HEK293 (cell line): Measurements from ENCODE around the gene RACGAP1.

Experiments used
- CTCF ChIA-PET: fragments of 350-600 bp; formaldehyde crosslinking; extraction: SDS; loops from one replicate; lab custom pipeline; 2021; ENCODE audit warnings: antibody characterized with exemption; lab: Yijun Ruan, JAX
- POLR2A ChIA-PET: fragments of 300-600 bp; formaldehyde crosslinking; extraction: SDS; loops from one replicate; lab custom pipeline; 2020; ENCODE audit warnings: antibody characterized with exemption, inconsistent platforms; lab: Yijun Ruan, JAX
- H3K27ac ChIP-seq: fragments of 200-500 bp; sonication (Bioruptor generic); 2 replicates; pipeline ENCODE4 v1.5.1; 2014; ENCODE audit warnings: low read depth, low read length, control low read depth, inconsistent platforms; ENCODE audit errors: extremely low read depth
- H3K36me3 ChIP-seq, 2 experiments: fragments of 200-500 bp in 1 of 2; sonication (Bioruptor generic) in 1 of 2; 1 replicate in 1 of 2; 2 replicates in 1 of 2; pipeline ENCODE4 v1.5.1; 2014 to 2017; ENCODE audit warnings: inconsistent platforms in 2 of 2, low read length in 2 of 2; ENCODE audit not compliant: control insufficient read depth in 2 of 2, insufficient read depth in 1 of 2
- H3K4me1 ChIP-seq: fragments of 200-500 bp; sonication (Bioruptor generic); 2 replicates; pipeline ENCODE4 v1.5.1; 2014; ENCODE audit warnings: mild to moderate bottlenecking, low read length, inconsistent platforms; ENCODE audit not compliant: control insufficient read depth, insufficient read depth
- H3K4me3 ChIP-seq: 2 replicates; pipeline ENCODE4 v1.5.1; 2011; ENCODE audit warnings: low read depth, mild to moderate bottlenecking, control low read depth, low read length, moderate library complexity
- H3K9me3 ChIP-seq: fragments of 200-500 bp; sonication (Bioruptor generic); 2 replicates; pipeline ENCODE4 v1.5.1; 2014; ENCODE audit warnings: low read depth, low read length, inconsistent platforms; ENCODE audit not compliant: control insufficient read depth, insufficient read depth
- BCL11A ChIP-seq: fragments of 450-650 bp; formaldehyde crosslinking; IDR thresholded peaks from 2 replicates; pipeline ENCODE4 v1.5.1; 2016; ENCODE audit warnings: low read depth, missing biosample characterization, missing genetic modification characterization
- EGR2 ChIP-seq: fragments of 450-650 bp; formaldehyde crosslinking; IDR thresholded peaks from 2 replicates; pipeline ENCODE4 v1.5.1; 2016; ENCODE audit warnings: low read depth, missing biosample characterization, missing genetic modification characterization
- FEZF1 ChIP-seq: fragments of 450-650 bp; formaldehyde crosslinking; IDR thresholded peaks from 2 replicates; pipeline ENCODE4 v1.5.1; 2016; ENCODE audit warnings: missing biosample characterization, missing genetic modification characterization
- GLI4 ChIP-seq: fragments of 450-650 bp; formaldehyde crosslinking; IDR thresholded peaks from 2 replicates; pipeline ENCODE4 v1.5.1; 2016; ENCODE audit warnings: missing biosample characterization, missing genetic modification characterization
- GLIS1 ChIP-seq: fragments of 450-650 bp; formaldehyde crosslinking; IDR thresholded peaks from 2 replicates; pipeline ENCODE4 v1.5.1; 2016; ENCODE audit warnings: missing biosample characterization, missing genetic modification characterization
- GLIS2 ChIP-seq: fragments of 450-650 bp; formaldehyde crosslinking; IDR thresholded peaks from 2 replicates; pipeline ENCODE4 v1.5.1; 2016; ENCODE audit warnings: missing biosample characterization, missing genetic modification characterization
- KLF1 ChIP-seq: fragments of 450-650 bp; formaldehyde crosslinking; IDR thresholded peaks from 2 replicates; pipeline ENCODE4 v1.5.1; 2016; ENCODE audit warnings: missing biosample characterization, missing genetic modification characterization
- PRDM1 ChIP-seq: fragments of 450-650 bp; formaldehyde crosslinking; IDR thresholded peaks from 2 replicates; pipeline ENCODE4; 2016; ENCODE audit warnings: missing biosample characterization, missing genetic modification characterization
- YY2 ChIP-seq: fragments of 450-650 bp; formaldehyde crosslinking; IDR thresholded peaks from 2 replicates; pipeline ENCODE4 v1.5.1; 2016; ENCODE audit warnings: missing biosample characterization, missing genetic modification characterization
- ZBTB11 ChIP-seq: fragments of 450-650 bp; formaldehyde crosslinking; conservative IDR thresholded peaks from 2 replicates; pipeline ENCODE4 v1.5.1; 2016; ENCODE audit warnings: low read depth, missing biosample characterization, missing genetic modification characterization
- ZBTB21 ChIP-seq: fragments of 450-650 bp; formaldehyde crosslinking; IDR thresholded peaks from 2 replicates; pipeline ENCODE4 v1.5.1; 2017; ENCODE audit warnings: missing biosample characterization, missing genetic modification characterization
- ZBTB26 ChIP-seq: fragments of 450-650 bp; formaldehyde crosslinking; optimal IDR thresholded peaks from 2 replicates; pipeline ENCODE3; 2016; ENCODE audit warnings: missing biosample characterization, mild to moderate bottlenecking, missing genetic modification characterization
- ZFP69B ChIP-seq: fragments of 450-650 bp; formaldehyde crosslinking; IDR thresholded peaks from 2 replicates; pipeline ENCODE4 v1.5.1; 2016; ENCODE audit warnings: missing biosample characterization, missing genetic modification characterization
- ZNF10 ChIP-seq: fragments of 450-650 bp; formaldehyde crosslinking; IDR thresholded peaks from 2 replicates; pipeline ENCODE4 v1.5.1; 2017; ENCODE audit warnings: missing biosample characterization, missing genetic modification characterization
- ZNF114 ChIP-seq: fragments of 450-650 bp; formaldehyde crosslinking; IDR thresholded peaks from 2 replicates; pipeline ENCODE4 v1.5.0; 2017; ENCODE audit warnings: missing biosample characterization, missing genetic modification characterization
- ZNF239 ChIP-seq: fragments of 450-650 bp; formaldehyde crosslinking; IDR thresholded peaks from 2 replicates; pipeline ENCODE4 v1.5.1; 2016; ENCODE audit warnings: missing biosample characterization, missing genetic modification characterization
- ZNF366 ChIP-seq: fragments of 450-650 bp; formaldehyde crosslinking; conservative IDR thresholded peaks from 2 replicates; pipeline ENCODE4 v1.5.1; 2016; ENCODE audit warnings: missing biosample characterization, missing genetic modification characterization
- ZNF394 ChIP-seq: fragments of 450-650 bp; formaldehyde crosslinking; IDR thresholded peaks from 2 replicates; pipeline ENCODE4 v1.5.1; 2016; ENCODE audit warnings: missing biosample characterization, missing genetic modification characterization, mild to moderate bottlenecking, moderate library complexity, borderline replicate concordance
- ZNF398 ChIP-seq: fragments of 450-650 bp; formaldehyde crosslinking; IDR thresholded peaks from 2 replicates; pipeline ENCODE4 v1.5.1; 2017; ENCODE audit warnings: missing biosample characterization, missing genetic modification characterization
- ZNF423 ChIP-seq: fragments of 450-650 bp; formaldehyde crosslinking; IDR thresholded peaks from 2 replicates; pipeline ENCODE4 v1.5.1; 2016; ENCODE audit warnings: missing biosample characterization, missing genetic modification characterization
- ZNF624 ChIP-seq: fragments of 450-650 bp; formaldehyde crosslinking; IDR thresholded peaks from 2 replicates; pipeline ENCODE4 v1.5.1; 2017; ENCODE audit warnings: missing biosample characterization, missing genetic modification characterization
- ZNF707 ChIP-seq: fragments of 450-650 bp; formaldehyde crosslinking; IDR thresholded peaks from 2 replicates; pipeline ENCODE4 v1.5.1; 2016; ENCODE audit warnings: missing biosample characterization, missing genetic modification characterization
- ZNF792 ChIP-seq: fragments of 450-650 bp; formaldehyde crosslinking; IDR thresholded peaks from 2 replicates; pipeline ENCODE4 v1.5.1; 2016; ENCODE audit warnings: missing biosample characterization, missing genetic modification characterization

RACGAP1 gene

GRCh38 chr12:49960474-49961110 lies 64.7 kb downstream of the RACGAP1 start:
- Histone ChIP-seq H3K27ac (no peak overlapping the region), H3K4me3 (no peak overlapping the region), H3K9me3 (no peaks in the 10 kb centered on the region), H3K36me3 (no peaks in the 10 kb centered on the region), H3K4me1 (0 out of 2 replicates have a peak, but pooled peaks cover 5% of the 10 kb centered on the region)
- ChIA-PET CTCF (interaction anchor here (0.6 to 2.2 kb wide), 5 partner anchors 8 to 109 kb away, joined by 3 to 29 read pairs (median 6); no protein-coding TSS in a partner anchor), POLR2A (interaction anchor here (1.1 kb wide), 1 partner anchor 13 kb away, joined by 3 read pairs; no protein-coding TSS in a partner anchor)
- no peak for TF ChIP-seq ZBTB11
- no peak for TF ChIP-seq YY2 (tag by site-specific recombination)
- peak; percentile 88 for TF ChIP-seq PRDM1 (tag by site-specific recombination)
- no peak for TF ChIP-seq ZNF423 (tag by site-specific recombination)
- TF ChIP-seq GLI4 (tag by site-specific recombination) = no peak
- 0 out of 2 replicates have a peak, but pooled peaks have one; percentile 3 for TF ChIP-seq EGR2 (tag by site-specific recombination)
- TF ChIP-seq ZNF707 (tag by site-specific recombination) = no peak
- peak; percentile 74 for TF ChIP-seq ZNF366
- TF ChIP-seq ZNF624 (tag by site-specific recombination) = no peak

GRCh38 chr12:49959685-49960473 lies 65.4 kb downstream of the RACGAP1 start:
- Histone ChIP-seq H3K4me1 (0 out of 2 replicates have a peak, but pooled peaks cover 5% of the 10 kb centered on the region), H3K36me3 (no peaks in the 10 kb centered on the region), H3K4me3 (no peak overlapping the region), H3K9me3 (no peaks in the 10 kb centered on the region), H3K27ac (no peak overlapping the region)
- CTCF ChIA-PET = interaction anchor here (0.6 to 2.8 kb wide), 8 partner anchors 7 to 561 kb away, joined by 3 to 29 read pairs (median 6); no protein-coding TSS in a partner anchor
- POLR2A ChIA-PET = interaction anchor here (0.5 to 1.1 kb wide), 3 partner anchors 12 to 451 kb away, joined by 3 read pairs; no protein-coding TSS in a partner anchor
- TF ChIP-seq ZFP69B (tag by site-specific recombination) = no peak
- TF ChIP-seq ZNF398 (tag by site-specific recombination) = peak; percentile 59
- no peak for TF ChIP-seq ZNF10 (tag by site-specific recombination)
- peak; percentile 52; the same call in 1 of the 2 replicates for TF ChIP-seq BCL11A (tag by site-specific recombination)
- TF ChIP-seq GLIS1 (tag by site-specific recombination) = peak; percentile 42
- peak; percentile 34; the same call in 1 of the 2 replicates for TF ChIP-seq GLIS2 (tag by site-specific recombination)
- peak; percentile 48; the same call in 1 of the 2 replicates for TF ChIP-seq KLF1 (tag by site-specific recombination)
- no peak for TF ChIP-seq ZNF239 (tag by site-specific recombination)
- 0 out of 2 replicates have a peak, but pooled peaks have one; percentile 32 for TF ChIP-seq FEZF1
- no peak for TF ChIP-seq ZBTB26 (tag by site-specific recombination)
- no peak for TF ChIP-seq ZBTB21
- TF ChIP-seq ZNF792 (tag by site-specific recombination) = no peak
- TF ChIP-seq ZNF394 (tag by site-specific recombination) = no peak
- no peak for TF ChIP-seq ZNF114
- peak; percentile 96 for TF ChIP-seq EGR2 (tag by site-specific recombination)
